ENCODE data around the gene ARSI.

DNA sequence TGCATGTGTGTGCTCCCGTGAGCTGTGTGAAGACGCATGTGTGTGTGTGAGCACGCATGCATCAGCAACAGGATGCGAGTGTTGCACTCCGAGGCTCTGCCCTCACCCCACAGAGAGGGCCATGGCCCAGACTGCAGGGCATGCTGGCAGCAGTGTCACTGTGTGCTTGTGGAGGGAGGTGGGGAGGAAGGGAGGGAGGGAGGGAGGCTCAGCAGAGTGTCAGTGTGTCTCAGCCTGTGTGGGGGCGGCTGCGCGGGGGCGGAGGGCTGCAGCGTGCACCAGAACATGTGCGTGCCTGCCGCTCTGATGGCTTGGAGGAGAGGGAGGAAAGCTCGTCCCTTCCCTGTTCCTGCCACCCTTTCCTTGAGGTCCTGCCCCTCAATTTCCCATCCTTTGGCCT is 18.4 kb downstream of the ARSI start:
- TF ChIP-seq, protein P1, sequence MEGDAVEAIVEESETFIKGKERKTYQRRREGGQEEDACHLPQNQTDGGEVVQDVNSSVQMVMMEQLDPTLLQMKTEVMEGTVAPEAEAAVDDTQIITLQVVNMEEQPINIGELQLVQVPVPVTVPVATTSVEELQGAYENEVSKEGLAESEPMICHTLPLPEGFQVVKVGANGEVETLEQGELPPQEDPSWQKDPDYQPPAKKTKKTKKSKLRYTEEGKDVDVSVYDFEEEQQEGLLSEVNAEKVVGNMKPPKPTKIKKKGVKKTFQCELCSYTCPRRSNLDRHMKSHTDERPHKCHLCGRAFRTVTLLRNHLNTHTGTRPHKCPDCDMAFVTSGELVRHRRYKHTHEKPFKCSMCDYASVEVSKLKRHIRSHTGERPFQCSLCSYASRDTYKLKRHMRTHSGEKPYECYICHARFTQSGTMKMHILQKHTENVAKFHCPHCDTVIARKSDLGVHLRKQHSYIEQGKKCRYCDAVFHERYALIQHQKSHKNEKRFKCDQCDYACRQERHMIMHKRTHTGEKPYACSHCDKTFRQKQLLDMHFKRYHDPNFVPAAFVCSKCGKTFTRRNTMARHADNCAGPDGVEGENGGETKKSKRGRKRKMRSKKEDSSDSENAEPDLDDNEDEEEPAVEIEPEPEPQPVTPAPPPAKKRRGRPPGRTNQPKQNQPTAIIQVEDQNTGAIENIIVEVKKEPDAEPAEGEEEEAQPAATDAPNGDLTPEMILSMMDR (IDR thresholded peaks at IDR 0.05) = no peak
- TF ChIP-seq POLR2A (IDR thresholded peaks at IDR 0.05) = no peak
